ENCODE results near the gene IFT81. TPM values are rescaled to one million over a fixed set of nuclear protein-coding genes. Genes with fewer than 3 reads are reported as not detected.
"Not testable (repeated sequence)": the region's sequence is repeated elsewhere in the genome, so short reads cannot be mapped to it uniquely, and the experiment has no call there.

IFT81 gene
- polyA plus RNA-seq, 1 experiment = 6.6 TPM

- no peak overlapping the region for H3K4me3 ChIP-seq (ENCODE audit: low read depth, low read length)
- peaks cover 2% of the 10 kb centered on the region for H3K27me3 ChIP-seq (ENCODE audit: control insufficient read depth, insufficient read depth, low read length)
- POLR2A ChIA-PET = no interaction called here
- DNase-seq (ENCODE audit: low read depth) = no peak
- TF ChIP-seq, protein P1, sequence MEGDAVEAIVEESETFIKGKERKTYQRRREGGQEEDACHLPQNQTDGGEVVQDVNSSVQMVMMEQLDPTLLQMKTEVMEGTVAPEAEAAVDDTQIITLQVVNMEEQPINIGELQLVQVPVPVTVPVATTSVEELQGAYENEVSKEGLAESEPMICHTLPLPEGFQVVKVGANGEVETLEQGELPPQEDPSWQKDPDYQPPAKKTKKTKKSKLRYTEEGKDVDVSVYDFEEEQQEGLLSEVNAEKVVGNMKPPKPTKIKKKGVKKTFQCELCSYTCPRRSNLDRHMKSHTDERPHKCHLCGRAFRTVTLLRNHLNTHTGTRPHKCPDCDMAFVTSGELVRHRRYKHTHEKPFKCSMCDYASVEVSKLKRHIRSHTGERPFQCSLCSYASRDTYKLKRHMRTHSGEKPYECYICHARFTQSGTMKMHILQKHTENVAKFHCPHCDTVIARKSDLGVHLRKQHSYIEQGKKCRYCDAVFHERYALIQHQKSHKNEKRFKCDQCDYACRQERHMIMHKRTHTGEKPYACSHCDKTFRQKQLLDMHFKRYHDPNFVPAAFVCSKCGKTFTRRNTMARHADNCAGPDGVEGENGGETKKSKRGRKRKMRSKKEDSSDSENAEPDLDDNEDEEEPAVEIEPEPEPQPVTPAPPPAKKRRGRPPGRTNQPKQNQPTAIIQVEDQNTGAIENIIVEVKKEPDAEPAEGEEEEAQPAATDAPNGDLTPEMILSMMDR (IDR thresholded peaks at IDR 0.05; ENCODE audit: insufficient read depth, low read depth, low read length) = no peak
- no peaks in the 10 kb centered on the region for H3K36me3 ChIP-seq (ENCODE audit: control insufficient read depth, insufficient read depth, low read length)
- CTCF ChIA-PET = interaction anchor here (0.7 kb wide), 1 partner anchor 367 kb away, joined by 3 read pairs; no protein-coding TSS in a partner anchor
Observed at GRCh38 chr12:110084314-110085015, 39.7 kb upstream of the IFT81 start.

DNA sequence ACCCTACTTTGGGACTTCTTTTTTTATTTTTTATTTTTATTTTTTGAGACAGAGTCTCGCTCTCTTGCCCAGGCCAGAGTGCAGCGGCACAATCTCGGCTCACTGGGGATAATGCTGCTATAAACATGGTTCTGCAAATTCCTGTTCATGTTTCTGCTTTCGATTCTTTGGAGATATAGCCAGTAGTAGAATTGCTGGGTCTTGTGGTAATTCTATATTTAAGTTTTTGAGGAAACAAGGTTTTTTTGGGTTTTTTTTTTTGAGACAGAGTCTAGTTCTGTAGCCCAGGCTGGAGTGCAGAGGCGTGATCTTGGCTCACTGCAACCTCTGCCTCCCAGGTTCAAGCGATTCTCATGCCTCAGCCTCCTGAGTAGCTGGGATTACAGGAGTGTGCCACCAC is 35.9 kb upstream of the IFT81 start:
- H3K4me3 ChIP-seq (ENCODE audit: low read depth, low read length); DNase-seq (ENCODE audit: low read depth); H3K27me3 ChIP-seq (ENCODE audit: control insufficient read depth, insufficient read depth, low read length); H3K36me3 ChIP-seq (ENCODE audit: control insufficient read depth, insufficient read depth, low read length); POLR2A ChIA-PET: not testable (repeated sequence)
- CTCF ChIA-PET = interaction anchor here (1.0 to 1.5 kb wide), 2 partner anchors 18 to 362 kb away, joined by 3 read pairs; partner anchors contain the start of gene ARPC3

DNA sequence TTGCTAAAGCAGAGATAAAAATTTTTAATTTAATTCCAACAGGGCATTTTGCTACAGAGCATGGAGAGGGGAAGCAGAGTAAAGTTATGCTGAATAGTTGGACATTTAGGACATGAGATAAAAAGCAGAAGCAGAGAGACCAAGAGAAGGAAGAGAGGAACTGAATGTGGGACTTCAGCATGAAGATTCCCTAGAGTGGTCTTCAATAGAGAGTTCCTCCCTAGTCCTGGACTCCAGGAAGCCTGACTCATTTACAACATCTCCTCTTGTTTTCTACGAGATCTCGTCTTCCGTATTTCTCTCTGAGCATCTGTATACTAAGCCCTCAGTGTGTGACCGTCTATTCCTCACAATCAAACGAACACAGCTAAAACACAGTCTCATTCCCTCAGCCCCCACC is 35.2 kb upstream of the IFT81 start:
- DNase-seq (ENCODE audit: low read depth) = no peak
- Histone ChIP-seq H3K36me3 (ENCODE audit: control insufficient read depth, insufficient read depth, low read length) (no peaks in the 10 kb centered on the region), H3K27me3 (ENCODE audit: control insufficient read depth, insufficient read depth, low read length) (peaks cover 3% of the 10 kb centered on the region; the same call in 1 of the 2 replicates), H3K4me3 (ENCODE audit: low read depth, low read length) (no peak overlapping the region)
- ChIA-PET POLR2A (no interaction called here), CTCF (interaction anchor here (1.3 to 3.3 kb wide), 2 partner anchors 11 to 13 kb away, joined by 5 to 10 read pairs; no protein-coding TSS in a partner anchor)
- TF ChIP-seq, protein P1 (IDR thresholded peaks at IDR 0.05; ENCODE audit: insufficient read depth, low read depth, low read length) = no peak

GRCh38 chr12:110090266-110091135 is 33.7 kb upstream of the IFT81 start:
- ChIA-PET POLR2A (no interaction called here), CTCF (interaction anchor here (0.6 to 3.3 kb wide), 8 partner anchors 9 to 614 kb away, joined by 3 to 10 read pairs (median 3); no protein-coding TSS in a partner anchor)
- DNase-seq (ENCODE audit: low read depth) = no peak
- TF ChIP-seq, protein P1 (IDR thresholded peaks at IDR 0.05; ENCODE audit: insufficient read depth, low read depth, low read length) = no peak
- peaks cover 3% of the 10 kb centered on the region; the same call in 1 of the 2 replicates for H3K27me3 ChIP-seq (ENCODE audit: control insufficient read depth, insufficient read depth, low read length)
- no peak overlapping the region for H3K4me3 ChIP-seq (ENCODE audit: low read depth, low read length)
- H3K36me3 ChIP-seq (ENCODE audit: control insufficient read depth, insufficient read depth, low read length) = no peaks in the 10 kb centered on the region

DNA sequence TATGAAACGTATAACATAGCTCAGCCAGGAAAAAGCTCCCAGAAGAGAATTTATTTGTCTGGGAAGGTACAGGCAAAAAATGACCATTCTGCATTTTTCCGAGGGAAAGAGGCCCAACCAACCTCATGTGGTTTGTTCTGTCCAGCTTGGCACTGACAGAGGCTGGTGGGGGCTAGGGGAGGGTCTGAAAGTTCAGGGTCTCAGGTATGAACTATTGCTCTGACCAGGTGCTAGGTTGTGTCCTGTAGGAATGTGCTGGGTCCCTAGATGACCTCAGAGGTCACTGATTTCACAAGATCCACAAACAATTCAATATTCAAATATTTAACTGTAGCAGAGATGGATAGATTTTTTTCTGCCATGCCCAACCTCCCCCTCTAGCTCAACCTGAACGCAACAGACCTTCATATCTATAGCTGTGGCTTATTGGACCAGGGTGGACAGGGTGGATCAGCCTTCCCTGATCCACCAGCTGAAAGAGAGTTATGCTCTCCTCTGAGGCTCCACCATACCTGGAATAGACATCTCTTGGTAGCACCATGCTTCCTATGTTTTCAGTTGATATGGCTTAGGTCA is 32.9 kb upstream of the IFT81 start:
- Histone ChIP-seq H3K4me3 (ENCODE audit: low read depth, low read length) (no peak overlapping the region), H3K27me3 (ENCODE audit: control insufficient read depth, insufficient read depth, low read length) (peaks cover 3% of the 10 kb centered on the region; the same call in 1 of the 2 replicates), H3K36me3 (ENCODE audit: control insufficient read depth, insufficient read depth, low read length) (no peaks in the 10 kb centered on the region)
- ChIA-PET CTCF (interaction anchor here (0.7 to 3.3 kb wide), 6 partner anchors 8 to 340 kb away, joined by 3 to 10 read pairs (median 4); no protein-coding TSS in a partner anchor), POLR2A (no interaction called here)
- DNase-seq (ENCODE audit: low read depth) = no peak
- TF ChIP-seq, protein P1 (IDR thresholded peaks at IDR 0.05; ENCODE audit: insufficient read depth, low read depth, low read length) = no peak
